ENCODE measurements around the gene LRRC15.

The LRRC15 gene

GRCh38 chr3:194329583-194329965 lies 40.0 kb downstream of the LRRC15 start:
- Mint-ChIP-seq H3K4me1 (ENCODE audit: low read depth) (peaks cover 20% of the 10 kb centered on the region), H3K27ac (no peak overlapping the region), H3K27me3 (peaks cover 46% of the 10 kb centered on the region), H3K4me3 (no peak overlapping the region), H3K9me3 (no peaks in the 10 kb centered on the region), H3K36me3 (ENCODE audit: low read depth) (no peaks in the 10 kb centered on the region)
- intact Hi-C loops (cut with micrococcal nuclease) = no loop called here

DNA sequence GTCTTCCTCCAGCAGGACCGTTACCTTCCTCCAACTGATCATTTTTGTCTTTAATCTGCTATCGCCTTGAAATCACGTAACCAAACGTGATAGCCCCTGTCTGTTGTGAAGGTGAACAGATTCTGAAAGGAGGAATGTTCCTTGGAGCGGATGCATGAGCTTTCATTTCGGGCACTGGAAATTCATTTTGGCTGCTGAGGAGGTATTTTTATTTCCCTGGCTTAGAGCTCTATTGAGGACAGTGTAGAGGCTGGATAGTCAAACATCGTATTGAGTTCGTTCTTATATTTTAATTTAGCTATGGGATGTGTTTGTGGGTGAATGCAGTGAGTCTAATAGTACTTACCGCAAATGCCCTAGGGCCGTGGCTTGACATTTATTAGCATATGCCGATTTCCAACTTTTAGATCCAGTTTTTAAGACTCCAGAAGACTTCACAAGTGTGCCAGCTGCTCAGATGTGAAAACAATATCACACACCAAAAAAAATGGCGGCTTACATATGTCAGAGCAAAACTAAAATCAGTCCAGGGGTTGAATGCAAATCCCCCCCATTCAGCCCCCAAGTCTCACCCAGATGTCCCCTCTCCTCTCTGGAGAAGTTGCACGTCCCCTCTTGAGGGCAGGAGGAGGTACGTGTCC lies 40.5 kb downstream of the LRRC15 start:
- intact Hi-C loops (cut with micrococcal nuclease) = no loop called here
- Mint-ChIP-seq H3K36me3 (ENCODE audit: low read depth) (no peaks in the 10 kb centered on the region), H3K27ac (no peak overlapping the region), H3K9me3 (no peaks in the 10 kb centered on the region), H3K27me3 (peaks cover 41% of the 10 kb centered on the region), H3K4me1 (ENCODE audit: low read depth) (peaks cover 20% of the 10 kb centered on the region), H3K4me3 (no peak overlapping the region)

GRCh38 chr3:194328053-194328657 lies 41.4 kb downstream of the LRRC15 start:
- H3K36me3 Mint-ChIP-seq (ENCODE audit: low read depth) = no peaks in the 10 kb centered on the region
- peaks cover 33% of the 10 kb centered on the region for H3K27me3 Mint-ChIP-seq
- peaks cover 14% of the 10 kb centered on the region for H3K4me1 Mint-ChIP-seq (ENCODE audit: low read depth)
- H3K27ac Mint-ChIP-seq = no peak overlapping the region
- no peak overlapping the region for H3K4me3 Mint-ChIP-seq
- H3K9me3 Mint-ChIP-seq = no peaks in the 10 kb centered on the region
- intact Hi-C loops (cut with micrococcal nuclease) = no loop called here

DNA sequence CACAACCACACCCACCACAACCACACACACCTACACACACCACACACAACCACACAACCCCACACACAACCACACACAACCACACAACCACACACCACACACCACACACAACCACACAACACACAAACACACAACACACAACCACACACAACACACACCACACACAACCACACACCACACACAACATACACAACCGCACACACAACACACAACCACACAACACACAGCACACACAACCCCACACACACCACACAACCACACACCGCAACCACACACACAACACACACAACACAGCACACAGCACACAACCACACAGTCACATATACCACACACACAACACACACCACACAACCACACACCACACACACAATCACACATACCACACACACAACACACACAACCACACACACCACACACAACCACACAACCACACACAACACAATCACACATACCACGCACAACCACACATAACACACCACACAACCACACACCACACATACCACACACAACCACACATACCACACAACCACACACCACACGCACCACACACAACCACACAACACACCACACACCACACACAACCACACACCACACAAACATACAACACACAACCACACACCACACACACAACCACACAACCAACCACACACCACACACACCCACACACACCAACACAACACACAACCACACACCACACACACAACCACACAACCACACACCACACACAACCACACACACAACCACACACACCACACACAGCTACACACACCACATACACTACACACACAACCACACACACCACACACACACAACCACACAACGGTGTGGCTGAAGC lies 42.1 kb downstream of the LRRC15 start:
- Mint-ChIP-seq H3K9me3 (no peaks in the 10 kb centered on the region), H3K4me1 (ENCODE audit: low read depth) (peaks cover 21% of the 10 kb centered on the region), H3K4me3 (no peak overlapping the region), H3K27ac (no peak overlapping the region), H3K27me3 (peaks cover 33% of the 10 kb centered on the region), H3K36me3 (ENCODE audit: low read depth) (no peaks in the 10 kb centered on the region)
- intact Hi-C loops (cut with micrococcal nuclease) = no loop called here

DNA sequence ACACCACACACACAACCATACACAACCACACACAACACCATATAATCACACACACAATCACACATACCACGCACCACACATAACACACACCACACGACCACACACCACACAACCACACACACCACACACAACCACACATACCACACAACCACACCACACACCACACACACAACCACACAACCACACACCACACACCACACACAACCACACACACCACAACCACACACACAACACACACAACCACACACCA lies 42.6 kb downstream of the LRRC15 start:
- Mint-ChIP-seq H3K27ac (no peak overlapping the region), H3K36me3 (ENCODE audit: low read depth) (no peaks in the 10 kb centered on the region), H3K4me3 (no peak overlapping the region), H3K4me1 (ENCODE audit: low read depth) (peaks cover 26% of the 10 kb centered on the region), H3K9me3 (no peaks in the 10 kb centered on the region), H3K27me3 (peaks cover 33% of the 10 kb centered on the region)
- intact Hi-C loops (cut with micrococcal nuclease) = no loop called here

DNA sequence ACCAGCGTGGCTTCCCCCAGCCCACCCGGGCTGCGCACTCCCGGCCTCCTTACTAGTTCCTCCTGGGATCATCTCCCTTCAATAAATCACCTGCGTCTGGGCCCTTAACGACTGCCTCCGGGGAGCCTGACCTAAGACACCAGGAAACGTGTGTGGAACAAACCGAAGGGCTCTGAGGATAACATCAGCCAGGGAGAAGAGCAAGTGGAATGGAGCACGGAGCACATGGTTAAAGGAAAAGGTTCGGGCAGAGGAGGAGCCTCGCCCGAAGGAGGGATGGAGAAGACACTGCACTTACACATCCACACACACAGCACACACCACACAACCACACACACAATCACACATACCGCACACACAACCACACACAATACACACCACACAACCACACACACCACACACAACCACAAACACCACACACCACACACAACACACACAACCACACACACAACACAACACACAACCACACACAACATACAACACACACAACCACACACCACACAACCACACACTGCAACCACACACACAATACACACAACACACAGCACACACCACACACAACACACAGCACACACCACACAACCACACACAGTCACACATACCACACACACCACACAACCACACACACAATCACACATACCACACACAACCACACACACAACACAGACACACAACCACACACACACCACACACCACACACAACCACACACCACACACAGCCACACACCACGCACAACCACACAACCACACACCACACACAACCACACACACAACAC lies 43.2 kb downstream of the LRRC15 start:
- Mint-ChIP-seq H3K36me3 (ENCODE audit: low read depth) (no peaks in the 10 kb centered on the region), H3K4me1 (ENCODE audit: low read depth) (peaks cover 26% of the 10 kb centered on the region), H3K4me3 (no peak overlapping the region), H3K9me3 (no peaks in the 10 kb centered on the region), H3K27ac (no peak overlapping the region), H3K27me3 (peaks cover 29% of the 10 kb centered on the region)
- intact Hi-C loops (cut with micrococcal nuclease) = no loop called here

- peaks cover 32% of the 10 kb centered on the region for H3K27me3 Mint-ChIP-seq
- intact Hi-C loops (cut with micrococcal nuclease) = no loop called here
- peaks cover 22% of the 10 kb centered on the region for H3K4me1 Mint-ChIP-seq (ENCODE audit: low read depth)
- no peaks in the 10 kb centered on the region for H3K36me3 Mint-ChIP-seq (ENCODE audit: low read depth)
- no peaks in the 10 kb centered on the region for H3K9me3 Mint-ChIP-seq
- no peak overlapping the region for H3K4me3 Mint-ChIP-seq
- no peak overlapping the region for H3K27ac Mint-ChIP-seq
Observed at GRCh38 chr3:194325424-194326153, 44.0 kb downstream of the LRRC15 start.

GRCh38 chr3:194324823-194325327 lies 44.7 kb downstream of the LRRC15 start:
- intact Hi-C loops (cut with micrococcal nuclease) = no loop called here
- Mint-ChIP-seq H3K27me3 (peaks cover 32% of the 10 kb centered on the region), H3K9me3 (no peaks in the 10 kb centered on the region), H3K4me1 (ENCODE audit: low read depth) (peaks cover 15% of the 10 kb centered on the region), H3K27ac (no peak overlapping the region), H3K4me3 (no peak overlapping the region), H3K36me3 (ENCODE audit: low read depth) (no peaks in the 10 kb centered on the region)

- H3K27me3 Mint-ChIP-seq = peaks cover 38% of the 10 kb centered on the region
- H3K4me1 Mint-ChIP-seq (ENCODE audit: low read depth) = peaks cover 15% of the 10 kb centered on the region
- H3K27ac Mint-ChIP-seq = no peak overlapping the region
- intact Hi-C loops (cut with micrococcal nuclease) = no loop called here
- no peak overlapping the region for H3K4me3 Mint-ChIP-seq
- peaks cover 7% of the 10 kb centered on the region for H3K9me3 Mint-ChIP-seq
- H3K36me3 Mint-ChIP-seq (ENCODE audit: low read depth) = no peaks in the 10 kb centered on the region
Observed at GRCh38 chr3:194323785-194324735, 45.5 kb downstream of the LRRC15 start.

- Mint-ChIP-seq H3K27me3 (peaks cover 38% of the 10 kb centered on the region), H3K9me3 (peaks cover 13% of the 10 kb centered on the region), H3K36me3 (ENCODE audit: low read depth) (no peaks in the 10 kb centered on the region), H3K4me3 (no peak overlapping the region), H3K27ac (no peak overlapping the region), H3K4me1 (ENCODE audit: low read depth) (peaks cover 15% of the 10 kb centered on the region)
- intact Hi-C loops (cut with micrococcal nuclease) = no loop called here
Observed at GRCh38 chr3:194322678-194323211, 46.8 kb downstream of the LRRC15 start.

DNA sequence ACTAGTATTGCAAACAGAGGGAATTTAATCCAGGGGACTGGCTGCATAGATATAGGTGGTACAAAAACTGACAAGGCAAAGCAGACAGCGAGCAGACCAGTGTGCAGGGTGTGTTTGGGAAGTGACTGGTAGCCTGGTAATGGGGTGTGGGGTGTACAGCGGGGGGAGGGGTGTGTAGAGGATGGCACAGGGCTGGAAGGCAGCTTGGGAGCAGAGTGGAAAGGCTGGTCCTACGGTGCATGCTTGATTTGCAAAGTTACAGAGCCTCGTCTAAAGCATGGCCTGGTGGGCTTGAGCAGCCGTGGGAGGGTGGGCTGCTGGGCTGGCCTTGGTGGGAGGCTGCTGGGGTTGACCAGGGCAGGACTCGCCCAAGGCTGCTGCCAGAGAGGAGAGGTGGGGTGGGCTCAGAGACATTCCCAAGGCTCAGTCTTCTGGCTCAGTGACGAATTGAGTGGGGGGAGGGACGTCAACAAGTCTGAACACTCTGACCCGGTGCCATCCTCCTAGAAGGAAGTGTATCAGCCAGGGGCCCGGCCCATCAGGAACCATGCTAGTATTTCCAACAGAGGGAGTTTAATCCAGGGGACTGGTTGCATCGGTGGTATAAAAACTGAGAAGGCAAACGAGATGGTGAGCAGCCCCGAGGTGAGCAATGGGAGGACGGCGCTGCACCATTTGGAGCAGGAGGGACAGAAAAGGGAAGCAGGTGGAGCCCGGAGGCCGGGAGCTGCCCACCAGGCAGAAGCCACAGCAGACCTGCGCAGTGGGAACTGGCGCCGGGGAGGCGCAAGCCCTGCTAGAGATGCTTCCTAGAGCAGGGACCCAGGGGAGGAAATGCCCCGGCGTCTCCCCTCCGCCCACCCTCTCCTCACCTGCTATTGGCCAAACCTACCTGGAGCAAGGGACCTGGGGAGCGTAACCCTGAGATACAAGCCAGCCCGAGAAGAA lies 47.6 kb downstream of the LRRC15 start:
- peaks cover 15% of the 10 kb centered on the region for H3K4me1 Mint-ChIP-seq (ENCODE audit: low read depth)
- H3K27ac Mint-ChIP-seq = no peak overlapping the region
- no peak overlapping the region for H3K4me3 Mint-ChIP-seq
- intact Hi-C loops (cut with micrococcal nuclease) = no loop called here
- peaks cover 43% of the 10 kb centered on the region for H3K27me3 Mint-ChIP-seq
- H3K9me3 Mint-ChIP-seq = peaks cover 13% of the 10 kb centered on the region
- no peaks in the 10 kb centered on the region for H3K36me3 Mint-ChIP-seq (ENCODE audit: low read depth)
